Anterior cingulate cortex (tissue), 58 donors: ENCODE results near the gene CHRNA9.

ENCODE experiments used
- DNase-seq, 58 donors: peaks; one replicate each; lab custom pipeline; 2025; lab: John Stamatoyannopoulos, UW

CHRNA9 gene

GRCh38 chr4:40335525-40335894 is 377 bp downstream of the CHRNA9 start:
- no peak for DNase-seq

- DNase-seq = no peak
Observed at GRCh38 chr4:40337051-40337450, 1.9 kb downstream of the CHRNA9 start.

GRCh38 chr4:40337523-40337922 is 2.4 kb downstream of the CHRNA9 start:
- DNase-seq = no peak

- no peak for DNase-seq
Observed at GRCh38 chr4:40340030-40340429, 4.9 kb downstream of the CHRNA9 start.

- no peak for DNase-seq
Observed at GRCh38 chr4:40347472-40347871, 12.3 kb downstream of the CHRNA9 start.

- no peak for DNase-seq
Observed at GRCh38 chr4:40348000-40348399, 12.9 kb downstream of the CHRNA9 start.

- no peak for DNase-seq
Observed at GRCh38 chr4:40349561-40350198, 14.5 kb downstream of the CHRNA9 start.

GRCh38 chr4:40350627-40351227 is 15.6 kb downstream of the CHRNA9 start:
- no peak for DNase-seq

- no peak for DNase-seq
Observed at GRCh38 chr4:40354158-40354557, 19.0 kb downstream of the CHRNA9 start.

GRCh38 chr4:40355131-40355530 is 20.0 kb downstream of the CHRNA9 start:
- no peak for DNase-seq

- no peak for DNase-seq
Observed at GRCh38 chr4:40357738-40358137, 22.6 kb downstream of the CHRNA9 start.

GRCh38 chr4:40361338-40361737 is 26.2 kb downstream of the CHRNA9 start:
- DNase-seq = no peak

- no peak for DNase-seq
Observed at GRCh38 chr4:40363382-40363920, 28.3 kb downstream of the CHRNA9 start.

GRCh38 chr4:40363945-40364344 is 28.8 kb downstream of the CHRNA9 start:
- DNase-seq = no peak

GRCh38 chr4:40365766-40366165 is 30.6 kb downstream of the CHRNA9 start:
- no peak for DNase-seq

- DNase-seq = no peak
Observed at GRCh38 chr4:40367451-40367850, 32.3 kb downstream of the CHRNA9 start.

GRCh38 chr4:40369437-40370274 is 34.5 kb downstream of the CHRNA9 start:
- DNase-seq = no peak

GRCh38 chr4:40372651-40373050 is 37.5 kb downstream of the CHRNA9 start:
- DNase-seq = no peak

GRCh38 chr4:40373636-40374035 is 38.5 kb downstream of the CHRNA9 start:
- no peak for DNase-seq

- DNase-seq = no peak
Observed at GRCh38 chr4:40375095-40375494, 40.0 kb downstream of the CHRNA9 start.

GRCh38 chr4:40375620-40376019 is 40.5 kb downstream of the CHRNA9 start:
- DNase-seq = no peak
